ENCODE data around the gene SYNRG. TPM values are rescaled to one million over a fixed set of nuclear protein-coding genes. Genes with fewer than 3 reads are reported as not detected.
A peak's percentile ranks its signal among the peaks of the same experiment; 100 is the strongest.

Gene SYNRG
- polyA plus RNA-seq, 2 of the 4 experiments (the other 2 are of a cell fraction), result 13.1 to 17.4 TPM

DNA sequence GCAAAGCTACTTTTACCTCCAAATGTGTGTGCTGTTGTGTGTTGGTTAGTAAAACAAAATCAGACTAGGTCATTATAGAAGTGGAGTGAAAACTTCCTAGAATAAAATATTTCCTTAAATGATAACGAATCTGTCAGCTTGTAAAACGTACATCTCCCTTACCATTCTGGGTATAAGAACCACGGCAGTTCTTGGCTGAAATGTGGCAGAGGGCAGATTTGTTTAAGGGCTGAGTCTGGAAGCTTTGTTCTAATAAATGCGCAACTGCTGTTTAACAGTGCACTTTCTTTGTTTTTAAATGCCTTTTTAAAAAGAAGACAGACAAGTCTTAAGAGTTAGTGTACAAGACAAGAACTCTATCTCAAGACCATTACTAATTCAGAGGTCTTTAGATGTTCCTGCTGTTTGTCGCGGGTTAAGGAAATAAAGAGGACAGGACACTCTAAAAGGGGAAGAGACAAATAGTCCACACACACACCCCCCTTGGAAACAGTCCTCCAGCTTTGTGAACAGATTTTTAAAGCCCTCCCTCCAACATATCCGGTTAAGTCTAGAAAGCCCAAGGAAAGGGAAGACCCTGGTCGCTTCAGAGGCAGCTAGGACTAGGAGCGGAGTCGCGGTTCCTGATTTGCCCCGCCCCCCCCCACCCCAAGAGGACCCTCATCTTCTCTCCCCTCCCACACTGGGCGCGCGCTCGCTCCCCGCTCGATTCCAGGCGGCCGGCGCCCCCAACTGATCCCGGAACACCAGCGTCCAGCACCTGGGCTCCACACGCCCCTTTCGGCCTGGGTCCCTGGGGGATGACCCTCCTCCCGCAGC is 658 bp downstream of the SYNRG start:
- peak overlapping the region; percentile 72 for H3K4me3 ChIP-seq
- no peaks in the 10 kb centered on the region for H3K9me3 ChIP-seq
- DNase-seq (ENCODE audit: low read depth in 1 of 2, low spot score in 1 of 2) (peak; percentile 22 to 61), FAIRE-seq (no peak), ATAC-seq (peak; percentile 62 to 63)
- H3K27ac ChIP-seq, result peak overlapping the region; percentile 86 to 93
- H3K4me1 ChIP-seq, result peaks cover 20% of the 10 kb centered on the region; the same call in 1 of the 3 replicates
- ChIA-PET CTCF (interaction anchor here (0.5 to 2.8 kb wide), 21 partner anchors 9 to 235 kb away, joined by 3 to 16 read pairs (median 4); no protein-coding TSS in a partner anchor), POLR2A (interaction anchor here (0.6 to 1.8 kb wide), 18 partner anchors 8 to 250 kb away, joined by 3 to 11 read pairs (median 3); partner anchors contain the start of genes ACACA and TADA2A)
- peak overlapping the region; percentile 70 for H3K4me2 ChIP-seq
- WGBS (ENCODE audit: missing lambda C conversion rate), result 1% methylated on average over 15 of the region's 26 CpGs
- no peak for TF ChIP-seq ESRRA (IDR thresholded peaks at IDR 0.05; ENCODE audit: borderline replicate concordance, low read length)
- TF ChIP-seq, protein P1, sequence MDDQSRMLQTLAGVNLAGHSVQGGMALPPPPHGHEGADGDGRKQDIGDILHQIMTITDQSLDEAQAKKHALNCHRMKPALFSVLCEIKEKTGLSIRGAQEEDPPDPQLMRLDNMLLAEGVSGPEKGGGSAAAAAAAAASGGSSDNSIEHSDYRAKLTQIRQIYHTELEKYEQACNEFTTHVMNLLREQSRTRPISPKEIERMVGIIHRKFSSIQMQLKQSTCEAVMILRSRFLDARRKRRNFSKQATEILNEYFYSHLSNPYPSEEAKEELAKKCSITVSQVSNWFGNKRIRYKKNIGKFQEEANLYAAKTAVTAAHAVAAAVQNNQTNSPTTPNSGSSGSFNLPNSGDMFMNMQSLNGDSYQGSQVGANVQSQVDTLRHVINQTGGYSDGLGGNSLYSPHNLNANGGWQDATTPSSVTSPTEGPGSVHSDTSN (IDR thresholded peaks at IDR 0.05), result no peak
- no peak for TF ChIP-seq EHF (CRISPR knock-in tag; IDR thresholded peaks at IDR 0.05)
- TF ChIP-seq BHLHE40 (IDR thresholded peaks at IDR 0.05; ENCODE audit: low read depth, low read length), result no peak
- TF ChIP-seq, protein P2, sequence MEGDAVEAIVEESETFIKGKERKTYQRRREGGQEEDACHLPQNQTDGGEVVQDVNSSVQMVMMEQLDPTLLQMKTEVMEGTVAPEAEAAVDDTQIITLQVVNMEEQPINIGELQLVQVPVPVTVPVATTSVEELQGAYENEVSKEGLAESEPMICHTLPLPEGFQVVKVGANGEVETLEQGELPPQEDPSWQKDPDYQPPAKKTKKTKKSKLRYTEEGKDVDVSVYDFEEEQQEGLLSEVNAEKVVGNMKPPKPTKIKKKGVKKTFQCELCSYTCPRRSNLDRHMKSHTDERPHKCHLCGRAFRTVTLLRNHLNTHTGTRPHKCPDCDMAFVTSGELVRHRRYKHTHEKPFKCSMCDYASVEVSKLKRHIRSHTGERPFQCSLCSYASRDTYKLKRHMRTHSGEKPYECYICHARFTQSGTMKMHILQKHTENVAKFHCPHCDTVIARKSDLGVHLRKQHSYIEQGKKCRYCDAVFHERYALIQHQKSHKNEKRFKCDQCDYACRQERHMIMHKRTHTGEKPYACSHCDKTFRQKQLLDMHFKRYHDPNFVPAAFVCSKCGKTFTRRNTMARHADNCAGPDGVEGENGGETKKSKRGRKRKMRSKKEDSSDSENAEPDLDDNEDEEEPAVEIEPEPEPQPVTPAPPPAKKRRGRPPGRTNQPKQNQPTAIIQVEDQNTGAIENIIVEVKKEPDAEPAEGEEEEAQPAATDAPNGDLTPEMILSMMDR (IDR thresholded peaks at IDR 0.05), result no peak
- no peak for TF ChIP-seq CBX8 (IDR thresholded peaks at IDR 0.05)
- no peak for TF ChIP-seq EP300 (IDR thresholded peaks at IDR 0.05)
- no peak for TF ChIP-seq GATA3 (IDR thresholded peaks at IDR 0.05; ENCODE audit: borderline replicate concordance)
- no peak for TF ChIP-seq CHD2 (IDR thresholded peaks at IDR 0.05; ENCODE audit: low read length, partially characterized antibody)
- no peak for TF ChIP-seq HES2 (IDR thresholded peaks at IDR 0.05)
- TF ChIP-seq, protein P3, sequence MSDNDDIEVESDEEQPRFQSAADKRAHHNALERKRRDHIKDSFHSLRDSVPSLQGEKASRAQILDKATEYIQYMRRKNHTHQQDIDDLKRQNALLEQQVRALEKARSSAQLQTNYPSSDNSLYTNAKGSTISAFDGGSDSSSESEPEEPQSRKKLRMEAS (IDR thresholded peaks at IDR 0.05), result no peak
- TF ChIP-seq REST (IDR thresholded peaks at IDR 0.05), result no peak
- no peak for TF ChIP-seq FOXS1 (CRISPR knock-in tag; IDR thresholded peaks at IDR 0.05)
- no peak for TF ChIP-seq RAD21 (conservative IDR thresholded peaks at IDR 0.05 in 1 of 2, IDR thresholded peaks at IDR 0.05 in 1 of 2)

DNA sequence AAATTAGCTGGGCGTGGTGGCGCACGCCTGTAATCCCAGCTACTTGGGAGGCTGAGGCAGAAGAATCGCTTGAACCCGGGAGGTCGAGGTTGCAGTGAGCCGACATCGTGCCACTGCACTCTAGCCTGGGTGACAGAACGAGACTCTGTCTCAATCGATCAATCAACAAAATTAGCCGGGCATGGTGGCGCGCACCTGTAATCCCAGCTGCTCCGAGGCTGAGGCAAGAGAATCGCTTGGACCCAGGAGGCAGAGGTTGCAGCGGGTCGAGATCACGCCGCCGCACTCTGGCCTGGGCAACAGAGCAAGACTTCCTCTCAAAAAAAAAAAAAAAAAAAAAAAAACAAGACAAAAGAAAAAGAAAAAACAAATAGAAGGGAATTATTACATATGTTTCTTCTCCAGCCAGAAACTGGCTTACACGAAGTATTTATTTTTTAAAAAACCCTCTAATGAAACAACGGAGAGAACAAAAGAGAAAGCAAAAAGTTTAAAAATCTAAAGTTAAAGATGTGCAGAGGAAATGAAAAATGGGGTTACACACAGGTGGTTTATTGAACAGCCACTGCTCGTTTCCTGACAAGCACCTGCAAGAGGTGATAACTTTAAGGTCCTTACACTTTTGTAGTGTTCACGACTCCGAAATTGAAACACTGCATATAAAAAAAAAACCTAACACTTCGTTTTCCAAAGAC is 1.4 kb downstream of the SYNRG start:
- Histone ChIP-seq H3K9me3 (no peaks in the 10 kb centered on the region), H3K4me1 (peaks cover 20% of the 10 kb centered on the region; the same call in 1 of the 3 replicates), H3K4me3 (peak overlapping the region; percentile 72), H3K4me2 (peak overlapping the region; percentile 70), H3K27ac (peak overlapping the region; percentile 86 to 93; a peak in 4 of 6 replicates)
- ChIA-PET POLR2A (interaction anchor here (0.8 kb wide), 1 partner anchor 16 kb away, joined by 3 read pairs; no protein-coding TSS in a partner anchor), CTCF (interaction anchor here (0.6 to 2.0 kb wide), 4 partner anchors 12 to 208 kb away, joined by 3 to 16 read pairs (median 4); no protein-coding TSS in a partner anchor)
- FAIRE-seq (no peak), ATAC-seq (no peak), DNase-seq (ENCODE audit: low read depth in 1 of 2, low spot score in 1 of 2) (no peak)
- WGBS (ENCODE audit: missing lambda C conversion rate), result 87% methylated on average over 26 of the region's 26 CpGs
- no peak for TF ChIP-seq HDAC2 (IDR thresholded peaks at IDR 0.05)
- TF ChIP-seq TP53 (CRISPR knock-in tag; IDR thresholded peaks at IDR 0.05), result no peak
- no peak for TF ChIP-seq RAD21 (conservative IDR thresholded peaks at IDR 0.05 in 1 of 2, IDR thresholded peaks at IDR 0.05 in 1 of 2)
- TF ChIP-seq HEYL (CRISPR knock-in tag; IDR thresholded peaks at IDR 0.05), result no peak
- no peak for TF ChIP-seq USF2 (IDR thresholded peaks at IDR 0.05)
- TF ChIP-seq FOXS1 (CRISPR knock-in tag; IDR thresholded peaks at IDR 0.05), result no peak
- no peak for TF ChIP-seq ZSCAN20 (CRISPR knock-in tag; IDR thresholded peaks at IDR 0.05)
- TF ChIP-seq NPAS2 (CRISPR knock-in tag; IDR thresholded peaks at IDR 0.05; ENCODE audit: borderline replicate concordance), result no peak
- no peak for TF ChIP-seq REST (IDR thresholded peaks at IDR 0.05)

All from A549 (cell line).